HG02870 (cell line): ENCODE data around the gene VAV3.
"Not testable (repeated sequence)": the region's sequence is repeated elsewhere in the genome, so short reads cannot be mapped to it uniquely, and the experiment has no call there.

Experiments used
- ATAC-seq: cut with Tn5 transposase; IDR thresholded peaks from one replicate; pipeline ENCODE4 v1.9.1; 2021; ENCODE audit warnings: mild to moderate bottlenecking, moderate library complexity; ENCODE audit not compliant: unreplicated experiment

The VAV3 gene

GRCh38 chr1:107844541-107845194 is 120.3 kb downstream of the VAV3 start:
- not testable (repeated sequence) for ATAC-seq

- ATAC-seq = no peak
These were observed 121.0 kb downstream of the VAV3 start for GRCh38 chr1:107843989-107844388.

DNA sequence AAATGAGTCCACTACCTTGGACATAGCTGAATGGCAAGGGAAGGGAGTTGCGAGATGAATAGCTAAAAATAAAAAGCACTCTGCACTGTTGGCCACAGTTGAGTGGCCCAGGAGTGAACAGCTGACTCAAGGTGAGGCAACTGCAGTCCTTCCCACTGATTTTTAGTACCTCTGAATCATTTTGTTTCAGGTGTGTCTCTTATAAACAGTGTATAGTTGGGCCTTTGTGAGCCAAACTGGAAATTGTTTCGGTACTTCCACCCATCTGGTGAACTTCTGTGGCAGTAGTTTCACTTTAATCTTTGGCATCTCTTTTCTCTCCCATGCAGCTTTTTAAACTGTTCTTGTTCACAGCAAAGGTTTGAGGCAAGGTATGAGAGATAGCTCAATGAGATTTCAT is 122.7 kb downstream of the VAV3 start:
- ATAC-seq = no peak

- ATAC-seq = no peak
These were observed 124.3 kb downstream of the VAV3 start for GRCh38 chr1:107840725-107841124.

DNA sequence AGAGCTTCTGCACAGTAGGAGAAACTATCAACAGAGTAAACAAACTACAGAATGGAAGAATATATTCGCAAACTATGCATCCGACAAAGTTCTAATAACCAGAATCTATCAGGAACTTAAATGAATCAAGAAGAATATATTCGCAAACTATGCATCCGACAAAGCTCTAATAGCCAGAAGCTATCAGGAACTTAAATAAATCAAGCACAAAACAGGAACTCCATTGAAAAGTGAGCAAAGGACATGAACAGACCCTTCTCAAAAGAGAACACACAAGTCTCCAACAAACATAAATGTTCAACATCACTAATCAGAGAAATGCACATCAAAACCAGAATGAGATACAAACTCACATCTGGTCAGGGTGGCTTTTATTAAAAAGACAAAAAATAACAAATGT is 126.9 kb downstream of the VAV3 start:
- no peak for ATAC-seq

- no peak for ATAC-seq
These were observed 129.8 kb downstream of the VAV3 start for GRCh38 chr1:107835151-107835670.

DNA sequence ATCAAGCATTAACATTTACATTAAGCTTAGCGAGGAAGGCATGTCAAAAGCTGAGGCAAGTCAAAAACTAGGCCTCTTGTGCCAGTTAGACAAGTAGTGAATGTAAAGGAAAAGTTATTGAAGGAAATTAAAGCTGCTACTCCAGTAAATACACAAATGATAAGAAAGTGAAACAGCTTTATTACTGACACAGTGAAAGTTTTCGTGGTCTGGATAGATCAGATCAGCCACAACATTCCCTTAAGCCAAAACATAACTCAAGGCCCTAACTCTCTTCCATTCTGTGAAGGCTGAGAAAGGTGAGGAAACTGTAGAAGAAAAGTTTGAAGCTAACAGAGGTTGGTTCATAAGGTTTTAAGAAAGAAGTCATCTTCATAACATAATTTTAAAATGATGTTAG is 131.9 kb downstream of the VAV3 start:
- ATAC-seq = no peak

DNA sequence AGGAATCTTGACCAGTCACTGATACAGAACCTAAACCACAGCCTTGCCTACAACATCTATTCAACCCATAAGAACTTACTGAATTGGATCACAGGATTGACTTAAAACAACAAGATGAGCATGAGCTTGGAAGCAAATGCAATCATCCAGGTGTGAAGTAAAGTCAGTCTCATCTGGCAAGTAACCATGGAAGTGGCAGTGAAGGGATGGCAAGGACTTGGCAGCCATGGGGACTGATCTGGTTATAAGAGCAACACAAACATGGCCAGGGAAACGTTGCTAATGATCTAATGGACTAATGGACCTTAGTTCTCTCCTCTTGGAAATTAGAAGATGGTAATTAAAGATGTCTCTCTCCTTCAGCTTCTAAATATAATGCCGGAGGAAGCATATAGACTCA is 133.1 kb downstream of the VAV3 start:
- no peak for ATAC-seq

DNA sequence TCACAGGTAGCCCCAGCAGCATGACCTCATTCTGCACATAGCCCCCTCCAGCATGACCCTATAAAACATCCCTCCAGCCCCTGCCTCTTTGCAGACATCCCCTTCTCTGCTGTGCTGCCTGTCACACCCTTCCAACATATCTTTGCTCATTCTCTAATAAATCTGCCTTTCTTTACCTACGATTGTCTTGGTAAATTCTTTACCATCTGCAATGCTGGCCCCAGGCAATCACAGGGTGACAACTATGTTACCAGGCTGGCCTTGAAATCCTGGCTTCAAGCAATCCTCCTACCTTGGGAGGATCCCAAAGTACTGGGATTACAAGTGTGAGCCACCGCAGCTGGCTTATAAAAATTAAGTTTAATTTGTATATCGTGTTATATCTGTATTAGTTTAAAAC is 134.5 kb downstream of the VAV3 start:
- no peak for ATAC-seq

DNA sequence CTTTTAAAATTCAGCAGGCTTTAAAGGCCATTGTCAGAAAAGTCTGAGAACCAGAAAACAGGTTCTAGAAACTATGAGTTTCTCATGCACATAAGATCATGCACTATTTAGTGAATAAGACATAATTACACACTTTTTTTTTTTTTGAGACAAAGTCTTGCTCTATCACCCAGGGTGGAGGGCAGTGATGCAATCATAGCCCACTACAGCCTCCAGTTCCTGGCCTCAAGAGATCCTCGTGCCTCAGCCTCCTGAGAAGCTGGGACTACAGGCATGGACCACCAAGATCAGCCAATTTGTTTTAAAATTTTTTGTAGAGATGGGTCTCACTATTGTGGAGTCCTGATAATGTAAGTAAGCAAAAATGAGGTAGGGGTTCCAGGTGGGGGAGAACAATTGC is 134.9 kb downstream of the VAV3 start:
- no peak for ATAC-seq

GRCh38 chr1:107829036-107829770 is 135.8 kb downstream of the VAV3 start:
- ATAC-seq = no peak

- ATAC-seq = no peak
These were observed 140.0 kb downstream of the VAV3 start for GRCh38 chr1:107824946-107825345.

DNA sequence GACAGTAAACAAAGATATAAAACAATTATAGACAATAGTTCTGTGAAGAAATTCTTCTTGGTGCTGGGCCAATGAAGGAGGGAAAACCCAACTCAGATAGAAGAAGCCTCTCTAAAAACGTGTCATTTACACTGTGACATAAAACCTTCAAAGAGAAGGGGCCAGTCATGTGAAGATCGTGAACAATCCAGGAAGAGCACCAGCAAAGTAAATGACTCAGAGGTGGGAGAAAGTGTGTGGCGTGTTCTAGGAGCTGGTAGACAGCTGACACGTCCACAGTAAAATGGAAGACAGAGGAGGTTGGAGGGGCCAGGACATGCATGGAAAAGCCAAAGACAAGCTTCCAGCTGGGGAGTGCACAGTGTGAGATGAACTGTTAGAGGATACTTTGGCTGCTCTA is 143.6 kb downstream of the VAV3 start:
- ATAC-seq = no peak

GRCh38 chr1:107820801-107821200 is 144.2 kb downstream of the VAV3 start:
- ATAC-seq = no peak

DNA sequence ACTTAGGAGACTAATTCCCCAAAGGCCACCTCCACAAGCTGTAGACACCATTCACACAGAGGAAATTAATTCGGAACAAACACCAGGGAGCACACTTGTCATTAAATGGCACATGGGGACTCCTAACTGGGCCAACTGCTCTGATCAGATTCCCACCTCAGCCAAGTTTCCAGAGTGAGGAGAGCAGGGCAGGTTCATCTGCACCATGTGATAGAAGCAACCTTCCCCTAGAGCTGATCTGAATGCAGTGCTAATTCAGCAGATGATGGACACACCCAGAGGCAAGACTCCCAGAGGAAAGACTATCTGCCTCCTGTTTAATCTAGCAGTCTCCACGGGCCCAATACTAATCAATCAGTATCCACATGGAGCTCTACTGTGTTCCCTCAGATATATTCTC is 147.0 kb downstream of the VAV3 start:
- no peak for ATAC-seq

- ATAC-seq = no peak
These were observed 147.8 kb downstream of the VAV3 start for GRCh38 chr1:107817206-107817605.

GRCh38 chr1:107810291-107810951 is 154.6 kb downstream of the VAV3 start:
- ATAC-seq = no peak

DNA sequence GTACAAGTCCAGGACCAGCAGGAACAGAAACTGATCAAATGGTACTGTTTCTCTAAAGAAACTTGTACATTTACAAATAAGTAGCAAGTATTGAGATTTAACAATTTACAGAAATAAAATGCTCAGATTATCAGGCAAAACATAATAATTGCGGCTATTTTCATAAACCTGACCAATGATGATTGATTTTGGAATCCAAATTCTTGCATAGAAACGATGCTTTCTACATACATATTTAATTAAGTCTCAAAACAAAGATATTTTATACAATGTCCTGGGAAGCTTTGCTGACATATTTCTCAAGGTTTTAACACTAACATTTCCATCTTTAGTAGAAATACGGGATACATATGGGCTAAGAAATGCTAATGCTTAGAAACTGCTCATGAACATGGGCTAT is 157.1 kb downstream of the VAV3 start:
- no peak for ATAC-seq

GRCh38 chr1:107807405-107807804 is 157.6 kb downstream of the VAV3 start:
- no peak for ATAC-seq

- ATAC-seq = no peak
These were observed 158.1 kb downstream of the VAV3 start for GRCh38 chr1:107806902-107807301.

GRCh38 chr1:107804741-107805140 is 160.2 kb downstream of the VAV3 start:
- no peak for ATAC-seq

- ATAC-seq = no peak
These were observed 160.8 kb downstream of the VAV3 start for GRCh38 chr1:107804134-107804533.
